ENCODE measurements around the gene STON2.
"Not testable (repeated sequence)": the region's sequence is repeated elsewhere in the genome, so short reads cannot be mapped to it uniquely, and the experiment has no call there.

Gene STON2

DNA sequence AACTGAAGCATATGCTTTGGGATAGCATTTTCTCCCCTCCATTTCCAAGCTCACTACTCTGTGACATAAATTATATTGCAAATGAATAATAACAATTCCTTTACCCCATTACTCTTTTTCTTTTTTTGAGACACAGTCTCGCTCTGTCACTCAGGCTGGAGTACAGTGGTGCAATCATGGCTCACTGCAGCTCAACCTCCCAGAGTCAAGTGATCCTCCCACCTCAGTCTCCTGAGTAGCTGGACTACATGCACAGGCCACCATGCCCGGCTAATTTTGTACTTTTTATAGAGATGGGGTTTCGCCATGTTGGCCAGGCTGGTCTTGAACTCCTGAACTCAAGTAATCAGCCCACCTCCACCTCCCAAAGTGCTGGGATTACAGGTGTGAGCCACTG lies 130.1 kb downstream of the STON2 start:
- no peak overlapping the region for H3K4me3 Mint-ChIP-seq
- H3K27me3 Mint-ChIP-seq = peaks cover 12% of the 10 kb centered on the region
- no peaks in the 10 kb centered on the region for H3K36me3 Mint-ChIP-seq (ENCODE audit: low read depth)
- peaks cover 2% of the 10 kb centered on the region for H3K4me1 Mint-ChIP-seq
- no peak for ATAC-seq
- DNase-seq = no peak
- no peaks in the 10 kb centered on the region for H3K9me3 Mint-ChIP-seq
- H3K27ac Mint-ChIP-seq = no peak overlapping the region

DNA sequence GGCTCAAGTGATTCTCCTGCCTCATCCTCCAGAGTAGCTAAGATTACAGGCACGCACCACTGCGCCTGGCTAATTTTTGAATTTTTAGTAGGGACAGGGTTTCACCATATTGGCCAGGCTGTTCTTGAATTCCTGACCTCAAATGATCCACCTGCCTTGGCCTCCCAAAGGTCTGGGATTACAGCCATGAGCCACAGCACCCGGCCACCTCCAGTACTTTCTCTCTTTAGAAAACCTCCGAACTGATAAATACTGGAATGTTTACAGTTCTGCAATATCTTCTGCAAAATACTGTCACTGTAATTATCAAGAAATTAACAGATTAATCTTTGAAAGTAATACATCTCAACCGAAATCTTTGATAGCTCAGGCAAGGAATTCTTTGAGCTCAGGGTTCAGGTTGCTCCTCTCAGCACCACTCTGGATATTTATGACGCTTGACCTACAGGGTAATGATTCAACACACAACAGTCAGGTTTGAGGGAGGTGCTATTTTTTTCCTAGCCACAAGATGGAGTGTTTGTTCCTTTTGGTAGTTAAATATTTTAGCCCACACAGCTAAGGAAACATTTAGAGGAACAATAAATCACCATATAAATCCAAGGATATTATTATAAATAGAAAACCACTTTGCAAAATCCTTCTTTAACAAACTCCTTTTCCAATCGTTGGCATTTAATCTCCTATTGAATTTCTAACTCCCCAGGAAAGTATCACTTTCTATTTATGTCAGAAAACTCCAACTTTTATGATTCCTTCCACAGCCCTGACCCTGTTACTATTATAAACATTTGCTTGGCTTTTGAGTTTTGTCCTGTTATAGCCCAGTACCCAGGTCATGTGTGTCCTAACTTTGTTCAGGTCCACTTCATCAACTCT lies 130.8 kb downstream of the STON2 start:
- peaks cover 2% of the 10 kb centered on the region for H3K4me1 Mint-ChIP-seq
- peak; percentile 63 for ATAC-seq
- no peaks in the 10 kb centered on the region for H3K9me3 Mint-ChIP-seq
- peaks cover 12% of the 10 kb centered on the region for H3K27me3 Mint-ChIP-seq
- H3K27ac Mint-ChIP-seq = no peak overlapping the region
- H3K36me3 Mint-ChIP-seq (ENCODE audit: low read depth) = no peaks in the 10 kb centered on the region
- no peak overlapping the region for H3K4me3 Mint-ChIP-seq
- no peak for DNase-seq

DNA sequence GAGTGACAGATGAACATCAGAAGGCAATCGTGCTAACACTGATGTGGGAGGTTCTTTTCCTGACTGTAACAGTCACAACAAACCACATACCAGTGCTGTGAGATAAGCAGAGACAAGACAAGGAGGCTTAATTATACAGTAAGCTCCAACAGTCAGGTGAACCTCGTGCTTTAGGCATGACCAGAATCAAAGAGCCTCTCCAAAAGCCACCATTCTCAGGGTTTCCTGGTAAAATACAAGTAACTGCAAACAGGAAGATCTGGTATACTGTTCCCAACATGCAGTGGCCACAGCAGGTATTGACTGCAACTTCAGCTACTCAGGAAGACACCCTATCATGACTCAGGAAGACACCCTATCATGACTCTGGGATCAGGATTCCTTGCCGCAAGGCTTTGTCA lies 132.1 kb downstream of the STON2 start:
- H3K27me3 Mint-ChIP-seq = peaks cover 12% of the 10 kb centered on the region
- peaks cover 2% of the 10 kb centered on the region for H3K4me1 Mint-ChIP-seq
- DNase-seq = no peak
- no peak overlapping the region for H3K27ac Mint-ChIP-seq
- H3K4me3 Mint-ChIP-seq = no peak overlapping the region
- H3K9me3 Mint-ChIP-seq = no peaks in the 10 kb centered on the region
- H3K36me3 Mint-ChIP-seq (ENCODE audit: low read depth) = no peaks in the 10 kb centered on the region
- ATAC-seq = peak; percentile 28

DNA sequence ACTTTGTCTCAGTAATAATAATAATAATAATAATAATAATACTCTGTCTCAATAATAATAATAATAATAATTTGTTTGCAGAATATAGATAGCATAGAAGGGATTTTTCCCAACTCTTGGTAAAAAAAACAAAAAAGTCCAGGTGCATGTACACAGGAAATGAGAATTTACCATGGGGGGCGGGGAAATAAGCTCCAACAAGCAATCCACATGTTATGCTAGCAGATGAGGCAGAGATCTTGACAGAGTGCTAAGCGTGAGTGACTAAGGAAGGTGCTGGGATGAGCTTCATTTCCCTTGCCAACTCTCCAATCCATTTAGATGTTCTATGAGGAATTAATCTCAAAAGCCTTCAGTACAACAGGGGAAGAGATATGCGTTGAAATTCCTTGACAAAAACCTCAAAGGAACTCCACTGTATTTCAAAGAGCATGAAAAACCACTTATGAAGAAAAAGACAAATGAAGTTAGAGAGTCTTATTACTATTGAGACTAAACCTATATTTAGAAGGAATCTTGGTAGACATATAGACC lies 134.4 kb downstream of the STON2 start:
- DNase-seq (no peak), ATAC-seq (no peak)
- H3K27ac Mint-ChIP-seq = no peak overlapping the region
- no peak overlapping the region for H3K4me3 Mint-ChIP-seq
- H3K9me3 Mint-ChIP-seq = no peaks in the 10 kb centered on the region
- peaks cover 20% of the 10 kb centered on the region for H3K27me3 Mint-ChIP-seq
- peaks cover 2% of the 10 kb centered on the region for H3K4me1 Mint-ChIP-seq
- H3K36me3 Mint-ChIP-seq (ENCODE audit: low read depth) = no peaks in the 10 kb centered on the region

DNA sequence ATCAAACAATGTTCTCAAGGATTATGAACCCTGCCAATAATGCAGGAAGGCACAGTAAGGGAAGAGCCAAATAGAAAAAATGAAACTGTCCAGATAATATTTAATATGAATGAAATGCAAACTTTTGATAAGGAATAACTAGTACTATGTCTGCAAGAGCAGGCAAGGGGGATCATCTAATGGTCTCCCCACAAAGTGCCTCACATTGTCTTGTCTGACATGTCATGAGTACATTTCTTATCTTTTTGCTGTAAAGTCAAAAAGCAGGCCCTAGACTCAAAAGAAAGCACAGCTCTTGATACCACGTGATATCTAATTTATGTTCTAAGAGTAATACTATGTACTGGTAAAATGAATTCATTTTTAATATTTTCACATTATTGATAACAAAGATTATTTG lies 135.5 kb downstream of the STON2 start:
- Mint-ChIP-seq H3K4me1 (peaks cover 2% of the 10 kb centered on the region), H3K27me3 (peaks cover 20% of the 10 kb centered on the region), H3K36me3 (ENCODE audit: low read depth) (no peaks in the 10 kb centered on the region), H3K4me3 (no peak overlapping the region), H3K27ac (no peak overlapping the region), H3K9me3 (no peaks in the 10 kb centered on the region)
- ATAC-seq = no peak
- no peak for DNase-seq

DNA sequence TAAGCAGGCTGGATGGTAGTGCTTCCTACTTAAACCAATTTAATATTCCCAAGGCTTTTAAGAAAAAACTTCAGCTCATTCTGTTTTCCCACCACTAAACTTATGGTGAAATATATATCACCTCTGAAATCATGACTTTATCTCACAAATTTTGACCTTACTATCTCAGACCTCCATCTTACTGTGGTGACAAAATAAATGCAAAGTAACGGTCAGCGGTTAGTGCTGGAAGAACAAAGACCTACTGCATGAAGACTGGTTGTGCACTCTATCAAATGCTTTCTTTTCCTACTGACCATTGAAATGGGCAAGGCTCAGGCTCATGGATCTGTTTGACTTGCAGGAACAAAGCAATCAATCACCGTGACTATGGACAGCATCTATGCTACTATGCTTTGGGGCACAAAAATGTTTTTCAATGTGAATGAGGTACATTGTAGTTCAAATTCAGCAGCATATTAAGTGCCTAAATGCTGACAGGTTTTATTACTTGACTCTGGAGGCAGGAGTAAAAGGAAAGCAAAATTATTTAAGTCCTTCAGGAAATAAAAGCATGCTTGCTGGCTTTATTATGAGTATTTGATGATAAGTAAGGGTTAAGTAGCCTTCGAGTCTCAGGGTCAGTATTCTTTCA lies 136.2 kb downstream of the STON2 start:
- DNase-seq = no peak
- Mint-ChIP-seq H3K27me3 (peaks cover 24% of the 10 kb centered on the region), H3K9me3 (no peaks in the 10 kb centered on the region), H3K27ac (no peak overlapping the region), H3K4me3 (no peak overlapping the region), H3K4me1 (peaks cover 2% of the 10 kb centered on the region), H3K36me3 (ENCODE audit: low read depth) (no peaks in the 10 kb centered on the region)
- no peak for ATAC-seq

DNA sequence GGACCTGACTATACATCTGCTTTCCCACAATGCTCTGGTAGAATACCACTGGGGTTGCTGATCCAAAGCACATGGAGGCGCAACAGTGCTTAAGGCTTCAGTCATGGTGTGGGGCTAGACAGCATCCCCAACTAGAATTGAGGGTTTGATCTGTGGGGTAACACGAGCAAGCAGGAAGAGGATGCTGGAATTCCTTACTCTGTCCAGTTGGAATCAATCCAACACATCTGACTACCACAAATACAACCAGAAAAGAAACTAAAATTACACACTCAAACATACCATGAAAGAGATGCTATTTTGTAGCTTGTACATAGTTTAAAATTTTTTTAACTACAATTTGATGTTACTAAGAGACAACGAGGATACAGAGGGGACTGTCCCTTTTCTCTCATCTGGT lies 138.9 kb downstream of the STON2 start:
- H3K4me1 Mint-ChIP-seq = peaks cover 7% of the 10 kb centered on the region

DNA sequence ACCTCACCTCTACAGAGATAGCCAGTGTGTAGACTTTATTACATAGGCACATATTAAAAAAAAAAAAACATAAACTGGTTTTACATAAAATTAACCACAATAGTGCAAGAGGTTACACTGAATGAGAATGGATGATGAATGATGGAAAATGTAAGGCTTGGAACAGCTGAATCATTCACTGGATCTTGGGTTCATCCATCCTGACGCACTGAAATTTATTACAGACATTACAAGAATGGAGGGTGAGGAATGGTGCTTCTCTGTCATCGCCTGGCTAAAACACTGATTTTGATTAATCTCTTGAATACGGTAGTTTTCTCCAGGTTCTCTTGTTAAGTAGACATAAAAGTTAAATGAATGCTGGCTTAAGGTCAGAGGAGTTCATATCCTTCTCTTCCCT lies 139.4 kb downstream of the STON2 start:
- no peaks in the 10 kb centered on the region for H3K9me3 Mint-ChIP-seq
- peaks cover 16% of the 10 kb centered on the region for H3K27me3 Mint-ChIP-seq
- H3K36me3 Mint-ChIP-seq (ENCODE audit: low read depth) = no peaks in the 10 kb centered on the region
- peaks cover 7% of the 10 kb centered on the region for H3K4me1 Mint-ChIP-seq
- DNase-seq (no peak), ATAC-seq (no peak)
- H3K27ac Mint-ChIP-seq = no peak overlapping the region
- H3K4me3 Mint-ChIP-seq = no peak overlapping the region

More for the DNA sequence above, 138.9 kb downstream of the STON2 start:
- Mint-ChIP-seq H3K9me3 (no peaks in the 10 kb centered on the region), H3K27me3 (peaks cover 16% of the 10 kb centered on the region), H3K36me3 (ENCODE audit: low read depth) (no peaks in the 10 kb centered on the region), H3K4me3 (no peak overlapping the region), H3K27ac (no peak overlapping the region)
- DNase-seq = no peak
- ATAC-seq = no peak

DNA sequence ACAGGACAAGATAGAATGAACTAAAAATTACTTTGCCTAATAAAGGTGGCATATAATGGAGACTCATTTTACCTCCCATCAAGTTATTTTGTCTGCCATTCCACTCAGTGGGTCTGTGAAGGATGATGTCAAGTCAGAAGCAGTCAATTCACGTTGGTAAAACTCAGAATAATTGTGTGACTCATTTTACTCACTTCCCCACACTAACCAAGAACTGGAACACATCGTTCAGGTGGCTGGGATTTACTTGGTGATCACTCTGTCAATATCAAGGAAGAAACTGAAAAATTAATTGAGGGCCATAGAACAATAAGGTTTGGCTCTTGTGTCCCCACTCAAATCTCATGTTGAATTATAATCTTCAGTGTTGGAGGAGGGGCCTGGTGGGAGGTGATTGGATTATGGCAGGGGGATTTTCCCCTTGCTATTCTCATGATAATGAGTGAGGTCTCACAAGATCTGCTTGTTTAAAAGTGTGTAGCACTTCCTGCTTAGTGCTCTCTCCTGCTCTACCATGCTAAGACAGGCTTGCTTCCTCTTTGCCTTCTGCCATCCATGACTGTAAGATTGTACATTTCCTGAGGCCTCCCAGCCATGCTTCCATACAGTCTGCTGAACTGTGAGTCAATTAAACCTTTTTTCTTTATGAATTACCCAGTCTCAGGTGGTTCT lies 143.7 kb downstream of the STON2 start:
- no peaks in the 10 kb centered on the region for H3K36me3 Mint-ChIP-seq (ENCODE audit: low read depth)
- H3K27ac Mint-ChIP-seq = peak overlapping the region; percentile 41
- DNase-seq = no peak

DNA sequence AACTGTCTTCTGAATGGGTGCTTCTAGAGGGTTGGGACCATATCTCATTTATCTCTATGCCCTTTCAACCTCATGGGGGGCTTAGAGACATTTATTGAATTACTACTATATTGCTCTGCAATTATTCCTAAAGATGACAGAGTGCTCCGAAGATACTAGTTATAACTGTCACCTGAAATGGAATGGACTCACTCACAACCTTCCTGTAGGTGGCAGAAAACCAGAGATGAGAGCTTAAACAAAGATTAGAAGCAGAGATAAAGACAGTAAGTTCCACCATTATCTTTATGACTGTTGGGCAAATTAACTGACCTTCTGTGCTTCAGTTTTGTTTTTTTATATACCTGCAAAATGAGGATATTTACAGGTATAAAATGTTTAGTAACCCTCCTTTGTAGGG lies 147.8 kb downstream of the STON2 start:
- ATAC-seq (no peak), DNase-seq (no peak)
- Mint-ChIP-seq H3K27ac (no peak overlapping the region), H3K36me3 (ENCODE audit: low read depth) (no peaks in the 10 kb centered on the region), H3K4me3 (no peak overlapping the region), H3K4me1 (peaks cover 7% of the 10 kb centered on the region), H3K9me3 (no peaks in the 10 kb centered on the region), H3K27me3 (no peaks in the 10 kb centered on the region)

More for the DNA sequence above, 143.7 kb downstream of the STON2 start:
- H3K9me3 Mint-ChIP-seq = no peaks in the 10 kb centered on the region
- peaks cover 7% of the 10 kb centered on the region for H3K4me1 Mint-ChIP-seq
- peak; percentile 69 for ATAC-seq
- H3K4me3 Mint-ChIP-seq = no peak overlapping the region
- H3K27me3 Mint-ChIP-seq = peaks cover 7% of the 10 kb centered on the region

DNA sequence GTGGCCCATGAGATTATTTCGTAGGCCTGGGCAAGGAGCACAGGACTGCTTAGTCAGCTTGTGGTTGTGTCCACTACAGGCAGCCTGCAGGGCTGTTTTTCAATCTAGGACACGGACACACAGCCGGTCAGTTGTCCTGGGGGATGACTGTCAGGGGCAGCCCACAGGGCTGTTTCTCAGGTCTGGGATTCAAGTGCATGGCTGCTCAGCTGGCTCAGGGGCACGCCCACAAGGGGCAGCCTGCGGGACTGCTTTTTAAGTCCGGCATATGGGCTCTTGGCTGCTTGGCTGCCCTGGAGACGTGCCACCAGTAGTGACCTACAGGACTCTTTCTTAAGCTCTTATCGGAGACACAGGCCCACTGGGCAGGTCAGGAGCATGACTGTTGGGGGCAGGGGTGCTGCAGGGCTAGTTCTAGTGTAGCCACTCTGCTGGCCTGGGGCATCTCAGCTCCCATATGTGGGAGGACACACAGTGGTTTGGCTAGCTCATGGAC lies 152.8 kb downstream of the STON2 start:
- Mint-ChIP-seq H3K27ac (no peak overlapping the region), H3K27me3 (peaks cover 5% of the 10 kb centered on the region), H3K36me3 (ENCODE audit: low read depth) (peaks cover 2% of the 10 kb centered on the region), H3K4me3 (no peak overlapping the region), H3K9me3 (peaks cover 11% of the 10 kb centered on the region), H3K4me1 (no peaks in the 10 kb centered on the region)
- no peak for DNase-seq
- ATAC-seq = no peak

DNA sequence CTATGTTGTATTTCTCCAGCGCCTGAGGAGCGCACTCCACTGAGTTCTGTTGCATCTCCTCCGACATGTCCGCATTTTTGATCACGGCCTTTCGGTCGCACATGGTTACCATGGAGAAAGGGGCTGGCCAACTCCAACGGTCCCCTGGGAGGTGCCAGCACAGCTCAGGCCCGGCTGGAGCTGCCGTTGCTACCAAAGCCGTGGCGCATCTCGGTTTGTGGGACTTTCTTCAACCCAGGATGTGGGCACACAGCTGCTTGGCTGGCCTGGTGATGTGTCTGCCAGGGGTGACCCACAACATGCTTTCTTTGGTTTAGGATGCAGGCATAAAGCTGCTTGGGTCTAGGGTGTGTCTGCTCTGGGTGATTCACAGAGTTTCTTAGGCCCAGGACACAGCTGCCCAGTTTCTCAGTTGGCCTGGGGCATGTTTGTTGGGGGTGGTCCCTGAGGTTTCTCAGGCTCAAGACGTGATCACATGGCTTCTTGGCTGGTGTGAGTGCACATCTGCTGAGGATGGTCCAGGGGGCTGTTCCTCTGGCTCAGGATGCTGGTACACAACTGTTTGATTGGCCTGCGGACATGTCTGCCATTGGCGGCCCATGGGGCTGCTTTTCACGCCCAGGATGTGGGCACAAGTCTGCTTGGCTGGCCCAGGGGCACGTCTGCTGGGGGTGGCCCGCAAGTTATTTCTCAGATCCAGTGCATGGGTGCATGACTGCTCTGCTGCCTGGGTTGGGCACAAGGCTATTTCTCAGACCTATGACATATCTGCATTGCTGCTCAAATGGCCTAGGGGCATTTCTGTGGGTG lies 153.5 kb downstream of the STON2 start:
- no peak overlapping the region for H3K4me3 Mint-ChIP-seq
- DNase-seq = no peak
- peaks cover 11% of the 10 kb centered on the region for H3K9me3 Mint-ChIP-seq
- peak; percentile 28 for ATAC-seq
- peaks cover 2% of the 10 kb centered on the region for H3K36me3 Mint-ChIP-seq (ENCODE audit: low read depth)
- peaks cover 5% of the 10 kb centered on the region for H3K27me3 Mint-ChIP-seq
- H3K4me1 Mint-ChIP-seq = no peaks in the 10 kb centered on the region
- H3K27ac Mint-ChIP-seq = no peak overlapping the region

DNA sequence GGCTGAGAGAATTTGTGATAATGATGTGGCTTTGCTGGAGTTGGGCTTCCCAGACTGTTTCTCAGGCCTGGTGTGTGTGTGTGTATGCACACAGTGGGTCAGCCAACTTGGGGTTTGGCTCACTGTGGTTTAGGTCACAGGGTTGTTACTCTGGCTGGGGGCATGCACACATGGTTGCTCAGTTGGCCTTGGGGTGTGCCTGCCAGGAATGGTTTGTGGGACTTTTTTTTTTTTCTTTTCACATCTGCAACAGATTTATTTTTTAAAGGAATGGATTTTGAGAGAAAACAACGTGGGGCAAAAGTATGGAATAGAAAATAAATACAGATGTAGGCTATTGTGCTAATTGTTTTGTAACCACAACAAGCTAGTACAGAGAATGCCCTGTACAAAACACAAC lies 154.4 kb downstream of the STON2 start:
- H3K4me1 Mint-ChIP-seq = no peaks in the 10 kb centered on the region
- H3K36me3 Mint-ChIP-seq (ENCODE audit: low read depth) = peaks cover 2% of the 10 kb centered on the region
- DNase-seq (no peak), ATAC-seq (no peak)
- no peak overlapping the region for H3K4me3 Mint-ChIP-seq
- H3K27me3 Mint-ChIP-seq = peaks cover 5% of the 10 kb centered on the region
- peaks cover 11% of the 10 kb centered on the region for H3K9me3 Mint-ChIP-seq
- H3K27ac Mint-ChIP-seq = no peak overlapping the region

DNA sequence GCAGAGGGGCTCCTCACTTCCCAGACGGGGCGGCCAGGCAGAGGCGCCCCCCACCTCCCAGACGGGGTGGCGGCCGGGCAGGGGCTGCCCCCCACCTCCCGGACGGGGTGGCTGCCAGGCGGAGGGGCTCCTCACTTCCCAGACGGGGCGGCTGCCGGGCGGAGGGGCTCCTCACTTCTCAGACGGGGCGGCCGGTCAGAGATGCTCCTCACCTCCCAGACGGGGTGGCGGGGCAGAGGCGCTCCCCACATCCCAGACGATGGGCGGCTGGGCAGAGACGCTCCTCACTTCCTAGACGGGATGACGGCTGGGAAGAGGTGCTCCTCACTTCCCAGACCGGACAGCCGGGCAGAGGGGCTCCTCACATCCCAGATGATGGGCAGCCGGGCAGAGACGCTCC lies 155.7 kb downstream of the STON2 start:
- H3K27ac Mint-ChIP-seq; H3K36me3 Mint-ChIP-seq (ENCODE audit: low read depth); H3K4me1 Mint-ChIP-seq; ATAC-seq; DNase-seq; H3K27me3 Mint-ChIP-seq; H3K4me3 Mint-ChIP-seq: not testable (repeated sequence)
- H3K9me3 Mint-ChIP-seq = peaks cover 11% of the 10 kb centered on the region
